Endothelial cell of umbilical vein (primary cell): ENCODE data around the gene POU2F3. TPM values are rescaled to one million over a fixed set of nuclear protein-coding genes. Genes with fewer than 3 reads are reported as not detected.

Source experiments
- BruUV-seq: library from RNA; stranded (reverse); fragments of 400-500 nt; replicated peaks from 2 replicates; lab custom pipeline; 2021; lab: Mats Ljungman, UMichigan
- CTCF ChIA-PET: fragments of 300-600, 350-600 bp; sonication (Branson Sonifier 250); formaldehyde crosslinking; loops from one replicate; lab custom pipeline; 2021; ENCODE audit warnings: antibody characterized with exemption, inconsistent platforms; lab: Charles Lee
- POLR2A ChIA-PET: fragments of 300-600, 350-600 bp; sonication (Branson Sonifier 250); formaldehyde crosslinking; loops from one replicate; lab custom pipeline; 2021; ENCODE audit warnings: antibody characterized with exemption, inconsistent platforms; lab: Charles Lee
- DNase-seq: peaks from one replicate; pipeline ENCODE4 v3.0.0-alpha.2; 2011; ENCODE audit warnings: low read depth, low spot score
- FAIRE-seq: peaks from 2 replicates; lab custom pipeline; 2011; peaks lifted over from hg19 to GRCh38; lab: Jason Lieb, UNC
- H2AFZ ChIP-seq: 2 replicates; pipeline ENCODE4 v1.6.0; 2012; ENCODE audit warnings: low read depth, low read length, control low read depth, inconsistent platforms
- H3K27ac ChIP-seq: 2 replicates; pipeline ENCODE4 v1.5.1; 2011; ENCODE audit warnings: low read depth, mild to moderate bottlenecking, control low read depth, low read length, moderate library complexity; ENCODE audit not compliant: insufficient read depth
- H3K27me3 ChIP-seq, 2 experiments: 2 replicates each; pipeline versions ENCODE4 v1.6.0 to v1.6.1; 2011; ENCODE audit warnings: low read length in 2 of 2, mixed read lengths in 1 of 2; ENCODE audit not compliant: control insufficient read depth in 2 of 2, insufficient read depth in 2 of 2
- H3K36me3 ChIP-seq, 2 experiments: 2 replicates in 1 of 2; 3 replicates in 1 of 2; pipeline ENCODE4 v1.5.1; 2011; ENCODE audit warnings: low read length in 2 of 2, mild to moderate bottlenecking in 1 of 2, moderate library complexity in 1 of 2; ENCODE audit not compliant: control insufficient read depth in 2 of 2, insufficient read depth in 2 of 2; ENCODE audit errors: extremely low read depth in 1 of 2
- H3K4me1 ChIP-seq: 3 replicates; pipeline ENCODE4 v1.5.1; 2011; ENCODE audit warnings: mild to moderate bottlenecking, low read length; ENCODE audit not compliant: control insufficient read depth, insufficient read depth; ENCODE audit errors: extremely low read depth
- H3K4me2 ChIP-seq: 2 replicates; pipeline ENCODE4 v1.6.1; 2011; ENCODE audit warnings: low read length, control low read depth, mixed read lengths; ENCODE audit not compliant: insufficient read depth
- H3K4me3 ChIP-seq, 3 experiments: fragments of 200-600 bp in 1 of 3; sonication (generic), shearing (Covaris generic) in 1 of 3; replicated peaks in 1 of 3; 2 replicates each; pipeline ENCODE4 v1.5.1; 2011 to 2016; ENCODE audit warnings: control low read depth in 3 of 3, low read length in 3 of 3, mild to moderate bottlenecking in 2 of 3, inconsistent platforms in 1 of 3, low read depth in 1 of 3, moderate library complexity in 1 of 3; ENCODE audit not compliant: insufficient read depth in 1 of 3
- H3K79me2 ChIP-seq: 2 replicates; pipeline ENCODE4 v1.6.0; 2012; ENCODE audit warnings: low read length, inconsistent platforms; ENCODE audit not compliant: control insufficient read depth, insufficient read depth
- H3K9ac ChIP-seq: replicated peaks from 2 replicates; pipeline ENCODE3; 2011; ENCODE audit warnings: low read length, control low read depth; ENCODE audit not compliant: insufficient read depth; ENCODE audit errors: extremely low read depth
- H3K9me1 ChIP-seq: replicated peaks from 3 replicates; pipeline ENCODE4 v1.6.0; 2011; ENCODE audit warnings: mild to moderate bottlenecking, low read length; ENCODE audit not compliant: control insufficient read depth, insufficient read depth; ENCODE audit errors: extremely low read depth
- H3K9me3 ChIP-seq: replicated peaks from 2 replicates; pipeline ENCODE4 v1.5.1; 2012; ENCODE audit warnings: low read length, inconsistent platforms; ENCODE audit not compliant: control insufficient read depth, insufficient read depth
- H4K20me1 ChIP-seq: replicated peaks from 2 replicates; pipeline ENCODE3; 2011; ENCODE audit warnings: mild to moderate bottlenecking, low read length; ENCODE audit not compliant: control insufficient read depth, insufficient read depth; ENCODE audit errors: extremely low read depth
- EZH2 ChIP-seq: IDR thresholded peaks from 2 replicates; pipeline ENCODE4 v1.6.1; 2012; ENCODE audit warnings: borderline replicate concordance, low read depth, mild to moderate bottlenecking, moderate library complexity, low read length, inconsistent platforms; ENCODE audit not compliant: severe bottlenecking
- FOS ChIP-seq: IDR thresholded peaks from 2 replicates; pipeline ENCODE4 v1.6.1; 2011; ENCODE audit warnings: mild to moderate bottlenecking, low read length, moderate library complexity, borderline replicate concordance; ENCODE audit not compliant: insufficient read depth
- GATA2 ChIP-seq: IDR thresholded peaks from 2 replicates; pipeline ENCODE4 v1.7.0; 2011; ENCODE audit warnings: low read depth, mild to moderate bottlenecking, moderate library complexity, mixed read lengths, low read length; ENCODE audit not compliant: insufficient read length, insufficient read depth
- JUN ChIP-seq: IDR thresholded peaks from 2 replicates; pipeline ENCODE4 v1.6.1; 2011; ENCODE audit warnings: borderline replicate concordance, low read depth; ENCODE audit not compliant: insufficient read length, insufficient read depth
- MYC ChIP-seq: IDR thresholded peaks from one replicate; pipeline ENCODE4 v1.6.1; 2011; ENCODE audit warnings: mild to moderate bottlenecking, low read depth, low read length
- POLR2A ChIP-seq: IDR thresholded peaks from 2 replicates; pipeline ENCODE4 v1.6.1; 2012; ENCODE audit warnings: low read depth, mild to moderate bottlenecking, control low read depth, low read length
- POLR2AphosphoS5 ChIP-seq: IDR thresholded peaks from 2 replicates; pipeline ENCODE4 v1.6.1; 2012; ENCODE audit warnings: low read depth, mild to moderate bottlenecking, control low read depth, low read length, moderate library complexity; ENCODE audit not compliant: insufficient read depth
- dilution Hi-C: fragments of 300-500 bp; cut with MboI; formaldehyde crosslinking; loops from one replicate; pipeline ENCODE4 v1.15.0; 2019; ENCODE audit warnings: low sequenced_read_pairs; ENCODE audit not compliant: extremely low pct_ligation_motif_present
- intact Hi-C: fragments of 100-400 bp; cut with micrococcal nuclease; formaldehyde crosslinking; loops from one replicate; pipeline ENCODE4 v1.10.0; 2022
- polyA plus RNA-seq, 4 experiments: library from polyadenylated mRNA; depleted of rRNA in 3 of 4; stranded (reverse) in 3 of 4; unstranded in 1 of 4; fragments of >200 nt; gene quantifications; 2 replicates each; pipeline versions ENCODE4 v1.2.1 to v1.2.3, GENCODE V29; 2011 to 2012; ENCODE audit warnings: missing spikeins in 1 of 4
- total RNA-seq: library from RNA; stranded (reverse); gene quantifications from 2 replicates; pipeline ENCODE4 v1.2.3, GENCODE V29; 2021
- TF ChIP-seq, protein P1 (sequence below), 2 donors: IDR thresholded peaks; 1 replicate in 1 of 2; 2 replicates in 1 of 2; pipeline ENCODE4 v1.5.1; 2011; ENCODE audit warnings: low read length in 2 of 2, mild to moderate bottlenecking in 2 of 2, moderate library complexity in 2 of 2, control low read depth in 1 of 2, inconsistent platforms in 1 of 2, low read depth in 1 of 2; ENCODE audit not compliant: insufficient read depth in 1 of 2; ENCODE audit errors: extremely low read depth in 1 of 2
- TF ChIP-seq, protein P2 (sequence below): IDR thresholded peaks from 2 replicates; pipeline ENCODE4 v1.6.1; 2011; ENCODE audit not compliant: insufficient read depth, insufficient read length

POU2F3 gene
- total and polyA plus RNA-seq, 2 donors (not counting 3 experiments of a cell fraction or from before 2014, with no cell fraction given): 0.06 TPM; not detected in 1

DNA sequence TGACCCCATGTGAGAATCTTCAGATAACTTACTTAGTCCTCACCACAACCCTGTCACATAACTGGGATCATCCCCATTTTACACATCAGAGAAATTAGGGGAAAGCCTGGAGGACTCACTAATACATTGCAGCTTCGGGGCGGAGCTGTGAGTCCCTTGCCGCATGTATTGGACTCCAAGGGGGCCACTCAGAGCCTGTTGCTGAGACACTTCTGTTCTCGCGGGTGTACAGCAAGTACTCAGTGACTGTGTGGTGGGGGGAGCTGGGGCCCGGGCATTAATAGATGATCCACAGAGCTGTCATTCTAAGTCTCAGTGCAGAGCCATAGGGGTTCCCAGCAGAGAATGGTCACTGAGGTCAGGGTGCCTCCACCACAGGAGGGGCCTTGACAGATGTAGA is 15.6 kb upstream of the POU2F3 start:
- TF ChIP-seq FOS (no peak), MYC (no peak), POLR2AphosphoS5 (no peak), EZH2 (no peak), JUN (no peak), GATA2 (no peak), POLR2A (no peak)
- TF ChIP-seq, protein P1, sequence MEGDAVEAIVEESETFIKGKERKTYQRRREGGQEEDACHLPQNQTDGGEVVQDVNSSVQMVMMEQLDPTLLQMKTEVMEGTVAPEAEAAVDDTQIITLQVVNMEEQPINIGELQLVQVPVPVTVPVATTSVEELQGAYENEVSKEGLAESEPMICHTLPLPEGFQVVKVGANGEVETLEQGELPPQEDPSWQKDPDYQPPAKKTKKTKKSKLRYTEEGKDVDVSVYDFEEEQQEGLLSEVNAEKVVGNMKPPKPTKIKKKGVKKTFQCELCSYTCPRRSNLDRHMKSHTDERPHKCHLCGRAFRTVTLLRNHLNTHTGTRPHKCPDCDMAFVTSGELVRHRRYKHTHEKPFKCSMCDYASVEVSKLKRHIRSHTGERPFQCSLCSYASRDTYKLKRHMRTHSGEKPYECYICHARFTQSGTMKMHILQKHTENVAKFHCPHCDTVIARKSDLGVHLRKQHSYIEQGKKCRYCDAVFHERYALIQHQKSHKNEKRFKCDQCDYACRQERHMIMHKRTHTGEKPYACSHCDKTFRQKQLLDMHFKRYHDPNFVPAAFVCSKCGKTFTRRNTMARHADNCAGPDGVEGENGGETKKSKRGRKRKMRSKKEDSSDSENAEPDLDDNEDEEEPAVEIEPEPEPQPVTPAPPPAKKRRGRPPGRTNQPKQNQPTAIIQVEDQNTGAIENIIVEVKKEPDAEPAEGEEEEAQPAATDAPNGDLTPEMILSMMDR (IDR thresholded peaks at IDR 0.05; ENCODE audit: extremely low read depth in 1 of 2, insufficient read depth in 1 of 2, low read depth in 1 of 2, low read length in 2 of 2): no peak
- TF ChIP-seq, protein P2, sequence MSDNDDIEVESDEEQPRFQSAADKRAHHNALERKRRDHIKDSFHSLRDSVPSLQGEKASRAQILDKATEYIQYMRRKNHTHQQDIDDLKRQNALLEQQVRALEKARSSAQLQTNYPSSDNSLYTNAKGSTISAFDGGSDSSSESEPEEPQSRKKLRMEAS: no peak
- no peaks in the 10 kb centered on the region for H3K27me3 ChIP-seq
- dilution Hi-C loops (no loop called here), intact Hi-C loops (no loop called here)
- H3K9me1 ChIP-seq: no peaks in the 10 kb centered on the region
- no peaks in the 10 kb centered on the region for H3K79me2 ChIP-seq
- H2AFZ ChIP-seq: no peak overlapping the region
- H3K27ac ChIP-seq: no peak overlapping the region
- H3K9me3 ChIP-seq: no peaks in the 10 kb centered on the region
- FAIRE-seq (no peak), DNase-seq (no peak)
- H3K36me3 ChIP-seq: no peaks in the 10 kb centered on the region
- CTCF ChIA-PET: interaction anchor here (1.3 to 16.4 kb wide), 7 partner anchors 9 to 79 kb away, joined by 5 to 217 read pairs (median 8); no protein-coding TSS in a partner anchor
- no peaks in the 10 kb centered on the region for H4K20me1 ChIP-seq
- no peak overlapping the region for H3K4me3 ChIP-seq
- no peak overlapping the region for H3K4me2 ChIP-seq
- no peak overlapping the region for H3K9ac ChIP-seq
- peaks cover 11% of the 10 kb centered on the region for H3K4me1 ChIP-seq
- POLR2A ChIA-PET: interaction anchor here (1.4 kb wide), 1 partner anchor 9 kb away, joined by 4 read pairs; no protein-coding TSS in a partner anchor
- no TSS peak for BruUV-seq
